Stimulated activated CD8-positive, alpha-beta memory T cell treated with anti-CD3 and anti-CD28 coated beads, Interleukin-15, amount 100 ng/mL, for 48 hours (primary cell): ENCODE data around the gene TLCD3A.
"Not testable (repeated sequence)": the region's sequence is repeated elsewhere in the genome, so short reads cannot be mapped to it uniquely, and the experiment has no call there.

Source experiments
- DNase-seq, 2 donors: peaks; one replicate each; pipeline ENCODE4 v3.0.0-alpha.2; 2020; ENCODE audit warnings: low read depth in 2 of 2

Gene TLCD3A

GRCh38 chr17:732067-732901, at the start of gene TLCD3A:
Gene TLCD3A, plus strand, starts transcription at chr17:732596. Its CDS starts 52 bp downstream, at chr17:732648.
- DNase-seq = peak in 1 of 2 donors; percentile 33

- DNase-seq = no peak
Observed at GRCh38 chr17:683040-683439, 49.4 kb upstream of the TLCD3A start.

GRCh38 chr17:683499-684254, 48.7 kb upstream of the TLCD3A start:
- no peak for DNase-seq

GRCh38 chr17:685006-685405, 47.4 kb upstream of the TLCD3A start:
- DNase-seq = no peak

GRCh38 chr17:688100-688989, 44.1 kb upstream of the TLCD3A start:
- DNase-seq = no peak

GRCh38 chr17:689556-690275, 42.7 kb upstream of the TLCD3A start:
- no peak for DNase-seq

- no peak for DNase-seq
Observed at GRCh38 chr17:690361-690760, 42.0 kb upstream of the TLCD3A start.

GRCh38 chr17:691423-691822, 41.0 kb upstream of the TLCD3A start:
- no peak for DNase-seq

- no peak for DNase-seq
Observed at GRCh38 chr17:692116-692515, 40.3 kb upstream of the TLCD3A start.

GRCh38 chr17:693791-694638, 38.4 kb upstream of the TLCD3A start:
- no peak for DNase-seq

GRCh38 chr17:696369-696768, 36.0 kb upstream of the TLCD3A start:
- DNase-seq = no peak

GRCh38 chr17:697682-698081, 34.7 kb upstream of the TLCD3A start:
- no peak for DNase-seq

GRCh38 chr17:698096-698495, 34.3 kb upstream of the TLCD3A start:
- not testable (repeated sequence) for DNase-seq

GRCh38 chr17:699345-699744, 33.1 kb upstream of the TLCD3A start:
- no peak for DNase-seq

GRCh38 chr17:700504-701094, 31.8 kb upstream of the TLCD3A start:
- no peak for DNase-seq

- DNase-seq = no peak
Observed at GRCh38 chr17:703081-703875, 29.1 kb upstream of the TLCD3A start.

GRCh38 chr17:704111-704864, 28.1 kb upstream of the TLCD3A start:
- DNase-seq = no peak

- no peak for DNase-seq
Observed at GRCh38 chr17:705011-705410, 27.4 kb upstream of the TLCD3A start.
